ENCODE data around the gene HOXA4. TPM values are rescaled to one million over a fixed set of nuclear protein-coding genes. Genes with fewer than 3 reads are reported as not detected.

HOXA4 gene
- total and polyA plus RNA-seq, 10 donors: 2.1 to 10.8 (median 4.3) TPM

- intact Hi-C loops (cut with DNase I; ENCODE audit: low total_unique reads): no loop called here
- WGBS, 5 donors: 91 to 100% (median 95%) methylated on average over 1 of the region's 1 CpG
- TF ChIP-seq POLR2A (IDR thresholded peaks at IDR 0.05): no peak
- H3K27me3 ChIP-seq (replicated peaks in 1 of 7): peaks cover 0 to 6% (median 0%) of the 10 kb centered on the region in 7 donors
- no peaks in the 10 kb centered on the region for H3K36me3 ChIP-seq
- no peak for DNase-seq
- peak overlapping the region in 1 of 8 donors; percentile 14 for H3K27ac ChIP-seq
- peaks cover 0 to 8% (median 0%) of the 10 kb centered on the region in 6 donors for H3K4me1 ChIP-seq
- no peak overlapping the region for H3K4me3 ChIP-seq
- peaks cover 0 to 6% (median 0%) of the 10 kb centered on the region in 8 donors for H3K9me3 ChIP-seq
Observed at GRCh38 chr7:27079234-27079975, 51.2 kb downstream of the HOXA4 start.

- Histone ChIP-seq H3K27me3 (replicated peaks in 1 of 7) (peaks cover 0 to 6% (median 0%) of the 10 kb centered on the region in 7 donors), H3K27ac (no peak overlapping the region), H3K36me3 (no peaks in the 10 kb centered on the region), H3K9me3 (peaks cover 0 to 6% (median 0%) of the 10 kb centered on the region in 8 donors), H3K4me1 (peaks cover 0 to 8% (median 0%) of the 10 kb centered on the region in 6 donors), H3K4me3 (no peak overlapping the region)
- intact Hi-C loops (cut with DNase I; ENCODE audit: low total_unique reads): no loop called here
- DNase-seq: no peak
- TF ChIP-seq POLR2AphosphoS5 (IDR thresholded peaks at IDR 0.05) (no peak), POLR2A (IDR thresholded peaks at IDR 0.05) (no peak), CTCF (IDR thresholded peaks at IDR 0.05 in 8 of 11, conservative IDR thresholded peaks at IDR 0.05 in 3 of 11) (no peak)
- 92 to 97% (median 93%) methylated on average over 5 of the region's 5 CpGs for WGBS, 5 donors
Observed at GRCh38 chr7:27078616-27079233, 51.8 kb downstream of the HOXA4 start.

Small RNA genes within 50 kb of the gene (microRNA-seq; reads per million reads assigned to microRNA genes)
- gene MIR196B: 79.1 to 280 (median 124) reads per million in 3 donors

Small RNA genes within 50 kb of the gene (small RNA-seq; reads per million reads assigned to genes)
- gene AC004080.5 (0 reads per million in 4 donors), gene RF01977 (0 reads per million in 4 donors)

Other genes starting within 250 kb of the HOXA4 start
- 1 to 10 TPM; 1.1 to 4.1 (median 1.7) TPM for gene HOXA1, start 34.8 kb downstream of the HOXA4 start, total RNA-seq
- 1 to 10 TPM in 1 of 3 donors, under 1 TPM in 2; 0.33 to 1.3 (median 0.82) TPM for gene HOXA1, start 34.8 kb downstream of the HOXA4 start, polyA plus RNA-seq
- gene HOXA2, start 28.1 kb downstream of the HOXA4 start, total RNA-seq: 1 to 10 TPM in 4 of 7 donors, under 1 TPM in 3; 0.70 to 2.8 (median 1.3) TPM
- under 1 TPM; 0.41 to 0.83 (median 0.55) TPM for gene HOXA2, start 28.1 kb downstream of the HOXA4 start, polyA plus RNA-seq
- 1 to 10 TPM; 3.0 to 9.3 (median 6.9) TPM for gene HOXA5, start 12.9 kb upstream of the HOXA4 start, total RNA-seq
- gene HOXA5, start 12.9 kb upstream of the HOXA4 start, polyA plus RNA-seq: 1 to 10 TPM; 1.6 to 2.3 (median 2.2) TPM
- gene HOXA6, start 17.0 kb upstream of the HOXA4 start, total RNA-seq: 1 to 10 TPM in 5 of 7 donors, under 1 TPM in 2; 0.38 to 2.0 (median 1.4) TPM
- under 1 TPM in 1 of 3 donors, not detected in 2; 0.26 TPM for gene HOXA6, start 17.0 kb upstream of the HOXA4 start, polyA plus RNA-seq
- 1 to 10 TPM in 5 of 7 donors, under 1 TPM in 2; 0.51 to 6.1 (median 2.2) TPM for gene HOXA3, start 21.8 kb upstream of the HOXA4 start, total RNA-seq
- 1 to 10 TPM in 1 of 3 donors, under 1 TPM in 2; 0.57 to 1.4 (median 0.62) TPM for gene HOXA3, start 21.8 kb upstream of the HOXA4 start, polyA plus RNA-seq
- 1 to 10 TPM; 1.0 to 8.0 (median 2.6) TPM for gene HOXA7, start 25.9 kb upstream of the HOXA4 start, total RNA-seq
- 1 to 10 TPM in 1 of 3 donors, under 1 TPM in 2; 0.55 to 1.4 (median 0.80) TPM for gene HOXA7, start 25.9 kb upstream of the HOXA4 start, polyA plus RNA-seq
- 1 to 10 TPM in 5 of 7 donors, under 1 TPM in 2; 0.51 to 3.0 (median 1.2) TPM for gene HOXA9, start 34.8 kb upstream of the HOXA4 start, total RNA-seq
- gene HOXA9, start 34.8 kb upstream of the HOXA4 start, polyA plus RNA-seq: under 1 TPM; 0.46 to 0.54 (median 0.48) TPM
- under 1 TPM in 3 of 7 donors, not detected in 4; 0.13 to 0.72 (median 0.56) TPM for gene HOXA10, start 43.6 kb upstream of the HOXA4 start, total RNA-seq
- under 1 TPM; 0.05 to 0.22 (median 0.19) TPM for gene HOXA10, start 43.6 kb upstream of the HOXA4 start, polyA plus RNA-seq
- not detected for gene HOXA11, start 54.5 kb upstream of the HOXA4 start, total RNA-seq
- not detected for gene HOXA11, start 54.5 kb upstream of the HOXA4 start, polyA plus RNA-seq
- not detected for gene HOXA13, start 69.3 kb upstream of the HOXA4 start, total RNA-seq
- not detected for gene HOXA13, start 69.3 kb upstream of the HOXA4 start, polyA plus RNA-seq
- gene EVX1, start 112.0 kb upstream of the HOXA4 start, total RNA-seq: not detected
- not detected for gene EVX1, start 112.0 kb upstream of the HOXA4 start, polyA plus RNA-seq

Data from spleen (tissue), 11 donors.